Stimulated activated CD8-positive, alpha-beta memory T cell treated with anti-CD3 and anti-CD28 coated beads, Interleukin-7, amount 100 ng/mL, for 24 hours (primary cell): Measurements from ENCODE around the gene INVS.
A peak's percentile ranks its signal among the peaks of the same experiment; 100 is the strongest.
"Not testable (repeated sequence)": the region's sequence is repeated elsewhere in the genome, so short reads cannot be mapped to it uniquely, and the experiment has no call there.

Source experiments
- DNase-seq: peaks from one replicate; pipeline ENCODE4 v3.0.0-alpha.2; 2020; ENCODE audit warnings: low read depth

Gene INVS

GRCh38 chr9:100196828-100197227 is 97.8 kb downstream of the INVS start:
- DNase-seq: no peak

DNA sequence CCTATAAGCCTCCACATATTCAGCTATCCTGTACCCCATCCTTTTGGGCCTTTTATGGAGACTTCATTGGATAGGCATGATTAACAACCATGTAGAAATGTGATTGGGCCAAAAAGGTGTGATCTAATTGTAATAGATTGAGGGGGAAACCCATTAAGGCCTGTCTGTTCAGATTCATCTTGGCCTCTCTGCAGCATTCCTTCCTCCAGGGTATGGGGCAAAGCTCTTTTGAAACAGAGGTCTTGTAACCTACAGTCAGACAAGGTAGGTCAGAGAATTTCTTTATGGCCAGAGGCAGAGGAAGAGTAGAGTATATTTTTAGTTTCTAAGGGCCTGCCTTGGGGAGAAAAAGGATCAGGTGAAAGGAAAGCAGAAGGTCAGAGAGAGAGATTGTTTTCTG is 98.5 kb downstream of the INVS start:
- DNase-seq: no peak

DNA sequence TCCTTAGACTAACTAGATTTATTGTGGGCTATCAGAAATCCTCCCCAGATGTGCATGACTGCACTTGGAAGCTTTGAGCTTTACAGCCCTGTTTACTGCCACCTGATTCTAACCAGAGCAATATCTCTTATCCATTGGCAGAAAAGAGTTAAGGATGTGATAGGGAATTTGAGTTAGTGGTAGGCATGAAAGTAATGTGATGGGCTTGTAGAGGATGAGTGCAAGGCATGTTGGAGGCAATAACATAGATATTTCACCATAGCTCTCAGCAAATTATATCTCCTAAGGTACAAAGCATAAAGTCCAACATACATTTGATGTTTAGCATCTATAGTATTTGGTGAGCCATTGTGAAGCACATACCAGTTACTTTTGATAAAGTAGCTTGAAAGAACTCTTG is 103.8 kb downstream of the INVS start:
- DNase-seq: no peak

- DNase-seq: no peak
Observed at GRCh38 chr9:100204796-100205195, 105.8 kb downstream of the INVS start.

GRCh38 chr9:100206899-100207298 is 107.9 kb downstream of the INVS start:
- DNase-seq: no peak

DNA sequence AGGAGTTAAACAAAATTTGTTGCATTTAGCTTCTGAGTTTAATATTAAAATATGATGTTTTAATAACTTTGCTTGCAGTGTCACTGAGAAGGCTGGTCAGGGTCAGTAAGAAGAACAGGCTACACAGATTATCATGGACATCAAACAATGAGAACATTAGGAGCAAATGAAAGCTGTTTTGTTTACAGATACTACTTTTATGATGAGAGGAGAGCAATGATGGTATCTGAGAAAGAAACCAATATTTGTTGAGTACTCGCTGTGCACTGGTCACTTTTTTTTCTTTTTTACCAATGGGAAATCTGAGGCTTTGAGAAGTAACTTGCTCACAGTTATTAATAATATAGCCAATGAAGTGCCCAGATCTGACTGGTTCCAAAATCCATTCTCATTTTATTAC is 109.6 kb downstream of the INVS start:
- DNase-seq: no peak

GRCh38 chr9:100211476-100211875 is 112.4 kb downstream of the INVS start:
- no peak for DNase-seq

GRCh38 chr9:100213730-100214477 is 114.9 kb downstream of the INVS start:
- DNase-seq: no peak

- peak; percentile 38 for DNase-seq
Observed at GRCh38 chr9:100216178-100216787, 117.2 kb downstream of the INVS start.

GRCh38 chr9:100217536-100217935 is 118.5 kb downstream of the INVS start:
- no peak for DNase-seq

DNA sequence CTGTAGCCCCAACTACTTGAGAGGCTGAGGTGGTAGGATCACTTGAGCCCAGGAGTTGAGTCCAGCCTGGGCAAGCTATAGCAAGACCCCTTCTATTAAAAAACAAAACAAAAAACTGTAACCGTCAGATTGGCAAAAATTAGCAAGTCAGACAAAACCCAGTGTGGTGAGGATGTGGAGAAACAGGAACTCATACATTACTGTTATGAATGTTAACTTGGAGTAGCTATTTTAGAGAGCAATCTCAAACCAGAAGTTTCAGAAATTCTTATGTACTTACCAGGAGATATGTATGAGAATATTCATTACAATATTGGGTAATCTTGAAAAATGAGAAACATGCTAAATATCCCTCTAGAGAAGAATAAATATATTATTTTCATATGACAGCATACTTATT is 120.3 kb downstream of the INVS start:
- DNase-seq: no peak

DNA sequence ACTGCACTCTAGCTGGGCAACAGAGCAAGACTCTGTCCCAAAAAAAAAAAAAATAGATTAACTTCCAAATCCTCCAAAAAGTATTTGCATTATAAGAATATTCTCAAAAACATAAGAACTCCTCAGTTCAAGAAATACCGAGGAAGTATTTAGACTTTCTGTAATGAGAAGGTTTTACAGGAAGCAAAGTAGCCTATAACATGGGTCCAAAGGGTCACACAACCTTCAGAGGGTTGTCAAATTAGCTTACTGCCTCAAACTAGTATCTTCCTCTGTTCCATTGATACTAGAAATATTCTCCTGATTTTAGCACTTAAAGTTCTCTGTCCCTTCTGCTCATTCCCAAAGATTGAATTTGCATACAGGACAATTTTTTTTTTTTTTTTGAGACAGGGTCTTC is 121.9 kb downstream of the INVS start:
- DNase-seq: no peak

DNA sequence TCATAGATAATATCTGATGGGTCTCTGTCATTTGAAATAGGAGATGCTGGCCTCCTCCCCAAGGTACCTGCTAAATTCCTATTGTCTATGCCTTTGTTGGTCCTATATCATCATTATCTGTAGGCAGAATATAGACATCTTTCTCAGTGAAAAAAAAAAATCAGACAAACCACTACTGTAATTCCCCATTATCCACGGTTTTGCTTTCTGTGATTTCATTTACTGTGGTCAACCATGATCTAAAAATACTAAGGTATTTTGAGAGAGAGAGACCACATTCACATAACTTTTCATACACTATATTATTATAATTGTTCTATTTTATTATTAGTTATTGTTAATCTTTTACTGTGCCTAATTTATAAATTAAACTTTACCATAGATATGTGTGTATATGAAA is 122.5 kb downstream of the INVS start:
- DNase-seq: no peak

GRCh38 chr9:100222674-100223073 is 123.6 kb downstream of the INVS start:
- DNase-seq: no peak

DNA sequence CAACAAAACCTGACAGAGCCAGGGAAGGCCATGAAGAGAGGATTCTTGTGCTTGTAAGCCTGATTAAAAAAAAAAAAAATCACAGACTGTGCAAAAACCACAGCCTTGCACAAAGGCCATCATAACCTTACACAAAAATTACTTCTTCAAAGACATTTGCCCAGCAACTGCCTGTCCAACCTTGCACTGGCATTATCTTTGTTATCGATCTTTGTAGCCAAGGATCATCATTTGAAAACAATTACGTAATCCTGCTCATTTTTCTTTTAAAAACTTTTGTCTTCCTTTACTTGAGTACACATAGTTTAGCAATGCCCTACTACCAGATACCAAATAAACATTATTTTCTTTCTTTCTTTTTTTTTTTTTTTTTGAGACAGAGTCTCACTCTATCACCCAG is 128.6 kb downstream of the INVS start:
- no peak for DNase-seq

GRCh38 chr9:100228352-100228869 is 129.4 kb downstream of the INVS start:
- no peak for DNase-seq

- DNase-seq: no peak
Observed at GRCh38 chr9:100229136-100229535, 130.1 kb downstream of the INVS start.

- DNase-seq: no peak
Observed at GRCh38 chr9:100229561-100229960, 130.5 kb downstream of the INVS start.

- DNase-seq: not testable (repeated sequence)
Observed at GRCh38 chr9:100236986-100237385, 137.9 kb downstream of the INVS start.

- no peak for DNase-seq
Observed at GRCh38 chr9:100240512-100240911, 141.5 kb downstream of the INVS start.

DNA sequence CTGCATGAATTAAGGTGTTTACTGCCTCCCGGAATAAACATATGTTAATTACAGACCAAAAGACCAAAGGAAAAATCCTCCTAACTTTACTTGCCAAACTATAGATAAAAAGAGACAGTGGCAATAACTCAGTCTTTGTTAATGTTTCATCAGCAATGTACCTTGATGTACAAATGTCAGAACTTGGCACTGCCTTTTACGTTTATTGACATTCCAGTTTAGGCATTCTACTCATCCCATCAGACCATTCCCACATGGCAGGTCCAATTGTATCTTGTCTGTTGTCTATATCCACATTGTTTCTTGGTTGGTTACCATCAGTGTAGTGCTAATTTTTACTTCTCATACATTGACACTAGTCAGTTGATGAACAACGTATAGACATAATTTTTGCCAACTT is 168.2 kb downstream of the INVS start:
- DNase-seq: no peak

DNA sequence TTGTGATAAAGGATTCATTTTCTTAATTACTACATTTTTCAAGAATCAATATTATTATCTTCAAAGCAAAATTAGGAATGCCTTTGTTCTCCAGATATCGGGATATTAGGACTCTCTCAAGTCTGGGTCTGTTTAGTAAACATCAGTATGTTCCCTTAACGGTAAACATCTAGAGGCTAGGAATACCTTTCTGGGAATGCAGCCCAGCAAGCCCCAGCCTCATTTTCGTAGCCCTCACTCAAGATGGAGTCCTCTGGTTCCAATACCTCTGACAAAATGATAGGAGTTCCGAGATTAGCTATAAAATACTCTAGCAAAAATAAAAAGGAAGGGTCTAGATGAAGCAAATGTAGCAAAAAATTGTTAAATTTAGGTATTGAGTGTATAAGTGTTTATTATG is 169.2 kb downstream of the INVS start:
- DNase-seq: no peak

DNA sequence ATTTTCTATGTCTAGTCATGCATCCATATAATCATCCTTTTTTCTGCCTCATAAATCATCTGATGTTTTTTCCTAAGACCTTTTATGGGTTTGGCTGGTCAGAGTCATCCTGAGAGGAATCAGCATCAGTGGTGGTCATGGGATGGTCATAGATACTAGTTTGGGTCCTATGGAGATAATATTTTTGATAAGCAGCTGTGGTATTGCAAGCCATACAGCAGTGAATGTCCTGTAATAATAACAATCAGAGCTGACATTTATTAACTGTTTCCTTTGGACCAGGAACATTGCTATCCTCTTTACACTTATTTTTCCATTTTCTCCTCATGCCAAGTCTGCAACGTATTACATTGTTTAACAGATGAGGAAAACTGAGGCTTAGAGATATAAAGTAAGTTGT is 170.6 kb downstream of the INVS start:
- DNase-seq: no peak
